Body of pancreas (tissue), 4 donors: Measurements from ENCODE around the gene GLRA3. TPM values are rescaled to one million over a fixed set of nuclear protein-coding genes. Genes with fewer than 3 reads are reported as not detected.

Source experiments
- ATAC-seq: fragments of 150-250 bp; one replicate; pipeline ENCODE4 v1.9.1; 2016
- DNase-seq, 4 donors: peaks; one replicate each; pipeline ENCODE4 v3.0.0-alpha.2; 2019
- H3K27ac ChIP-seq, 4 donors: fragments of 200-600 bp; sonication (generic); 1 replicate in 3 of 4; 2 replicates in 1 of 4; pipeline versions ENCODE4 v1.5.1 to v1.6.1; 2016 to 2019; ENCODE audit warnings: mild to moderate bottlenecking in 1 of 4, mixed read lengths in 1 of 4, moderate library complexity in 1 of 4
- H3K27me3 ChIP-seq, 2 donors: fragments of 200-600 bp; sonication (generic); one replicate each; pipeline ENCODE4 v1.6.0; 2016; ENCODE audit warnings: mild to moderate bottlenecking in 1 of 2
- H3K36me3 ChIP-seq, 2 donors: fragments of 200-600 bp; sonication (generic); replicated peaks in 1 of 2; 2 replicates each; pipeline ENCODE4 v1.5.1; 2016; ENCODE audit warnings: low read depth in 2 of 2; ENCODE audit not compliant: insufficient read depth in 1 of 2
- H3K4me1 ChIP-seq: fragments of 200-600 bp; sonication (generic); one replicate; pipeline ENCODE4 v1.6.0; 2016
- H3K4me3 ChIP-seq, 2 donors: fragments of 200-600 bp; sonication (generic); 1 replicate in 1 of 2; 2 replicates in 1 of 2; pipeline ENCODE4 v1.5.1; 2016 to 2019
- H3K9me3 ChIP-seq, 3 donors: fragments of 200-600 bp; sonication (generic); 1 replicate in 2 of 3; 2 replicates in 1 of 3; pipeline ENCODE4 v1.5.1; 2016
- POLR2A ChIP-seq, 3 donors: fragments of 450-650 bp; IDR thresholded peaks; one replicate each; pipeline ENCODE4 v1.6.1; 2016; ENCODE audit warnings: antibody characterized with exemption in 3 of 3, mild to moderate bottlenecking in 2 of 3
- WGBS, 2 donors: methylation state at CpG; one replicate each; pipeline ENCODE4 v1.1.5; 2017; 5-methylcytosine and 5-hydroxymethylcytosine counted together
- intact Hi-C: fragments of 100-400 bp; cut with DNase I; formaldehyde crosslinking; loops from one replicate; pipeline ENCODE4 v1.15.1; 2023
- total RNA-seq, 2 donors: library from RNA; depleted of rRNA; stranded (reverse); fragments of >200 nt; gene quantifications; one replicate each; pipeline ENCODE4 v1.1.0, GENCODE V29; 2016
- TF ChIP-seq, protein P1 (sequence below), 7 experiments: fragments of 450-650 bp in 4 of 7; fragments of 200-600 bp in 3 of 7; sonication (generic) in 3 of 7; IDR thresholded peaks; one replicate each; pipeline ENCODE4 v1.5.1; 2016 to 2019; ENCODE audit warnings: antibody characterized with exemption in 7 of 7

Gene GLRA3
- total RNA-seq, 2 donors from 2014 or later: 0.26 TPM; not detected in 1

DNA sequence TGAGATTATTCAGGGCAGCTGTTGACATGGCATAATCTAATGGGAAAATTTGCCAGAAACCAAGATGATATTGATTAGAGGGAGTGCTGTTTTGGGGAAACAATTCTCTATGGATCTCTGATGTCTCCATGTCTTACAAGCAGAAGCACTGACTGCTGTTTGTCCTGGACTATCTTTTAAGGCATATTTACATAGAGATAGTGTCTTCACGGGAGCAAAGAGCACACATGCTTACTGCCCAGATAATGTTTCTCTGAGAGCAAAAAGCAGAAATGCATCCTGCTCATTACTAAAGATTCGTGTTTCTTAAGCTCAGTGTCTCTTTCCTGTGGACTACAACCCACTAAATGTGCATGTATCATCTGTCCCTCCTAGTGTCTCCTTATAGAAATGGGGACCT lies 41.3 kb upstream of the GLRA3 start:
- TF ChIP-seq POLR2A (IDR thresholded peaks at IDR 0.05): no peak
- TF ChIP-seq, protein P1, sequence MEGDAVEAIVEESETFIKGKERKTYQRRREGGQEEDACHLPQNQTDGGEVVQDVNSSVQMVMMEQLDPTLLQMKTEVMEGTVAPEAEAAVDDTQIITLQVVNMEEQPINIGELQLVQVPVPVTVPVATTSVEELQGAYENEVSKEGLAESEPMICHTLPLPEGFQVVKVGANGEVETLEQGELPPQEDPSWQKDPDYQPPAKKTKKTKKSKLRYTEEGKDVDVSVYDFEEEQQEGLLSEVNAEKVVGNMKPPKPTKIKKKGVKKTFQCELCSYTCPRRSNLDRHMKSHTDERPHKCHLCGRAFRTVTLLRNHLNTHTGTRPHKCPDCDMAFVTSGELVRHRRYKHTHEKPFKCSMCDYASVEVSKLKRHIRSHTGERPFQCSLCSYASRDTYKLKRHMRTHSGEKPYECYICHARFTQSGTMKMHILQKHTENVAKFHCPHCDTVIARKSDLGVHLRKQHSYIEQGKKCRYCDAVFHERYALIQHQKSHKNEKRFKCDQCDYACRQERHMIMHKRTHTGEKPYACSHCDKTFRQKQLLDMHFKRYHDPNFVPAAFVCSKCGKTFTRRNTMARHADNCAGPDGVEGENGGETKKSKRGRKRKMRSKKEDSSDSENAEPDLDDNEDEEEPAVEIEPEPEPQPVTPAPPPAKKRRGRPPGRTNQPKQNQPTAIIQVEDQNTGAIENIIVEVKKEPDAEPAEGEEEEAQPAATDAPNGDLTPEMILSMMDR (IDR thresholded peaks at IDR 0.05): no peak
- H3K4me3 ChIP-seq: no peak overlapping the region
- WGBS, 2 donors: 5 to 13% methylated on average over 2 of the region's 2 CpGs
- intact Hi-C loops: no loop called here
- no peak for DNase-seq
- H3K4me1 ChIP-seq: peaks cover 13% of the 10 kb centered on the region
- H3K9me3 ChIP-seq: no peaks in the 10 kb centered on the region
- no peak overlapping the region for H3K27ac ChIP-seq
- no peak for ATAC-seq
- no peaks in the 10 kb centered on the region for H3K36me3 ChIP-seq
- H3K27me3 ChIP-seq: no peaks in the 10 kb centered on the region

DNA sequence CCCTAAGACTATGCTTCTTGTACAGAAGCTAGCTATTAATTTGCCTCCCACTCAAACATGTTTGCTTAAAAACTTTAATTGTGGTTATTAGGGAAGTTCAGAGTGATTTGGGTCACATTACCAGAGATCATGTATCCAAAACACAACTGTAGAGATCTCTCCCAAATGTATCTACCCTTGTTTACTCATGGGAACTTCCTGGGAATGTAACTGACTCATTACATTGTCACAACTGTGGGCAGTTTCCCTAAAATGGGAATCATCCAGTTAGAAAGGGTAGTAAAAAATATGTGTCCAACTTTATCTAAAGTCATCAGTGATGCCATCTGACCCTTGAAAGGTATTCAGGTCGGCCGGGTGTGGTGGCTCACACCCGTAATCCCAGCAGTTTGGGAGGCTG lies 40.3 kb upstream of the GLRA3 start:
- ATAC-seq: no peak
- H3K27ac ChIP-seq: no peak overlapping the region
- intact Hi-C loops: no loop called here
- TF ChIP-seq, protein P1 (IDR thresholded peaks at IDR 0.05): no peak
- 33 to 58% methylated on average over 3 of the region's 3 CpGs for WGBS, 2 donors
- no peaks in the 10 kb centered on the region for H3K9me3 ChIP-seq
- H3K27me3 ChIP-seq: no peaks in the 10 kb centered on the region
- H3K36me3 ChIP-seq: no peaks in the 10 kb centered on the region
- no peak for DNase-seq
- H3K4me1 ChIP-seq: peaks cover 13% of the 10 kb centered on the region
- H3K4me3 ChIP-seq: no peak overlapping the region

DNA sequence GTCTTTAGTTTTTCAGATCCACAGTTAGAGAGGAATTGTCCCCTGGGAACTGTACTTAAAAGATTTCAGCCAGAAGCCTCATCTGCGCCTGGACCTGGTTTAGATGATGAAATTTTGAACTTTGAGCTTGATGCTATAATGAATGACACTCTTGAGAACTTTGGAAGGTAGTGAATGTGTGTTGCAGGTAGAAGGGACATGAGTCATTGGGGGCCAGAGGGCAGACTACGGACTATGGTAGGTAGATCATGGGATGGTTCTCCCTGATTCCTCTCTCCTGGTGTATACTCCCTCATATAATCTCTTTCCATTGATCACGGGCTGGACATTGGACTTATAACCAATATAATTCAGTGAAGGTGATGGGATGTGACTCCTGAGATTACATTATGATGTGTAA lies 38.9 kb upstream of the GLRA3 start:
- H3K36me3 ChIP-seq: no peaks in the 10 kb centered on the region
- H3K27ac ChIP-seq: no peak overlapping the region
- no peaks in the 10 kb centered on the region for H3K27me3 ChIP-seq
- 74 to 76% methylated on average over 3 of the region's 3 CpGs for WGBS, 2 donors
- peaks cover 13% of the 10 kb centered on the region for H3K4me1 ChIP-seq
- ATAC-seq (no peak), DNase-seq (no peak)
- H3K9me3 ChIP-seq: no peaks in the 10 kb centered on the region
- H3K4me3 ChIP-seq: no peak overlapping the region
- intact Hi-C loops: no loop called here
- no peak for TF ChIP-seq POLR2A (IDR thresholded peaks at IDR 0.05)

DNA sequence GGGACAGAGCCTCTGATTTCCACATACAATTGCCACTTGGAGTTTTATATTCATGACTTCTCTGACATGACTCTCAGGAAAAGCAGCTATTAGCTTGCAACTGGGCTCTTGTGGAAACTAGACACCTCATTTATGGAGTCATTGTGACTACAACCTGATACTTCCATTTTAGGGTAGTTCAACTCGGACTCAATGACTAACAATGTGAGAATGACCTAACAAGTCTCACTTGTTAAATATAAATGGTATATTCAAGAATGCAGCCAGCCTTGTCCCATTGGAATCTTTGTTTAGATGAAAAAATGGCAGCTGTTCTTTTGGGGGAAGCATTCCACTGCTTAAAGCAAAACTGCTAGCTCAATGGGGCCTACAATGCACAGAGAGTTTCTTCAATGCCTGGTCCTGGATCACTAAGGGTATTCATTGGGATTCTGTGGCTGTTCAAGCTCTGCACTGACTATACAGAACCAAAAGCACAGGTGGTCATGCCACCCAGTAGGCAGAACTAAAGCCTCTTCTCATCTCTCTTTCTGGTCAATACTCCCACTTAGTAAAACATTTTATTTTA lies 36.5 kb upstream of the GLRA3 start:
- no peak for ATAC-seq
- no peak for DNase-seq
- no peak overlapping the region for H3K27ac ChIP-seq
- TF ChIP-seq, protein P1 (IDR thresholded peaks at IDR 0.05): no peak
- no peak for TF ChIP-seq POLR2A (IDR thresholded peaks at IDR 0.05)
- H3K4me1 ChIP-seq: peaks cover 5% of the 10 kb centered on the region
- no peaks in the 10 kb centered on the region for H3K36me3 ChIP-seq
- no peak overlapping the region for H3K4me3 ChIP-seq
- no peaks in the 10 kb centered on the region for H3K27me3 ChIP-seq
- H3K9me3 ChIP-seq: no peaks in the 10 kb centered on the region
- WGBS, 2 donors: 28 to 35% methylated on average over 1 of the region's 1 CpG
- intact Hi-C loops: no loop called here

DNA sequence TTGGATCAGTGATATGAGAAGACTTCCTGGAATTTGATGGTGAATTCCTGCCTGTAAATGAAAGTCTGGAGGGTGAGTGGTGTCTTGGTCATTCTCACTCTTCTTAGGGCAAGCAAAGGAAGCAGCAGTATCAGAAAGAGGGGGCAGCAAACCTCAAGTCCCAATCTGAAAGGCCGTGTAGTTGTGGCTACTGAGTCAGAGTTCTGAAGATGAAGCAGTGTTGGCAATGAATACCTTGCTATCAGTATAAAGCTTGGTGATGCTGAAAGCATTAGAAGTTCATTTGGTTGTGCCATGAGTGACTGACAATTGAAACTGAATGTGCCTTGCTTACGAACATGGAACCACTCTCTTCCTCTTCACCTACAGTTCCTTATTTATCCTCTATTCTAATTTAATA lies 35.0 kb upstream of the GLRA3 start:
- no peak for DNase-seq
- Histone ChIP-seq H3K9me3 (no peaks in the 10 kb centered on the region), H3K36me3 (no peaks in the 10 kb centered on the region), H3K27me3 (no peaks in the 10 kb centered on the region), H3K4me3 (no peak overlapping the region), H3K27ac (no peak overlapping the region), H3K4me1 (no peaks in the 10 kb centered on the region)
- TF ChIP-seq, protein P1 (IDR thresholded peaks at IDR 0.05): no peak
- ATAC-seq: no peak
- WGBS, 2 donors: 54 to 68% methylated on average over 2 of the region's 2 CpGs
- intact Hi-C loops: no loop called here
